ENCODE data around the gene NR1I3.
"Not testable (repeated sequence)": the region's sequence is repeated elsewhere in the genome, so short reads cannot be mapped to it uniquely, and the experiment has no call there.

The NR1I3 gene

GRCh38 chr1:161251579-161251978, 13.6 kb upstream of the NR1I3 start:
- no peak overlapping the region for H3K4me3 ChIP-seq (ENCODE audit: low read depth, low read length)

DNA sequence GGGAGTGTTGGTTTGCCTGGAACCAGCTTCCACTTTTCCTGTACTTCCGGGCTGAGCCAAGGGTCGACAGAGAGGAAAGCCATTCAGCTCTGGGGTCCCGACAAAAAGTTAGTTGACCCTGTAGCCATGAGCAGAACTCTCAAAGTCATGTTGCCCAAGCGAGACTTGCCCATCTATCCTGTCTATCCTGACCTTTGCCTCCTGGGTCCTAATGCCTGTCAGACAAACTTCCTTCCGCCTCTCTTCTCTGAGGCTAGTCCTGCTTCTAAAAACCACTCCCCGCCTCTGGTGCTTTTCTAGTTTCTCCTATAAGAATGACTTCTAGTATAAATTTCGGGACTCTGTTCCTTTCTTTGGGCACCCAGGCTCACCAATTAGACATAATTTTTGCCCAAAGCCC, 12.8 kb upstream of the NR1I3 start:
- no peak overlapping the region for H3K4me3 ChIP-seq (ENCODE audit: low read depth, low read length)

DNA sequence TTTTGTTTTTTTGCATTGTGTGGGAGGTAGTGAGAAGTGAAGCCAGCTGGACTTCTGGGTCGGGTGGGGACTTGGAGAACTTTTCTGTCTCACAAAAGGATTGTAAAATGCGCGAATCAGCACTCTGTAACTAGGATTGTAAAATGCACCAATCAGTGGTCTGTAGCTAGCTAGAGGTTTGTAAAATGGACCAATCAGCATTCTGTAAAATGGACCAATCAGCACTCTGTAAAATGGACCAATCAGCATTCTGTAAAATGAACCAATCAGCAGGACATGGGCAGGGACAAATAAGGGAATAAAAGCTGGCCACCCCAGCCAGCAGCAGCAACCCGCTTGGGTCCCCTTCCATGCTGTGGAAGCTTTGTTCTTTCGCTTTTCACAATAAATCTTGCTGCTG, 12.1 kb upstream of the NR1I3 start:
- not testable (repeated sequence) for H3K4me3 ChIP-seq (ENCODE audit: low read depth, low read length)

- no peak overlapping the region for H3K4me3 ChIP-seq (ENCODE audit: low read depth, low read length)
Observed at GRCh38 chr1:161244888-161245287, 6.9 kb upstream of the NR1I3 start.

GRCh38 chr1:161242313-161242712, 4.3 kb upstream of the NR1I3 start:
- H3K4me3 ChIP-seq (ENCODE audit: low read depth, low read length), result no peak overlapping the region

DNA sequence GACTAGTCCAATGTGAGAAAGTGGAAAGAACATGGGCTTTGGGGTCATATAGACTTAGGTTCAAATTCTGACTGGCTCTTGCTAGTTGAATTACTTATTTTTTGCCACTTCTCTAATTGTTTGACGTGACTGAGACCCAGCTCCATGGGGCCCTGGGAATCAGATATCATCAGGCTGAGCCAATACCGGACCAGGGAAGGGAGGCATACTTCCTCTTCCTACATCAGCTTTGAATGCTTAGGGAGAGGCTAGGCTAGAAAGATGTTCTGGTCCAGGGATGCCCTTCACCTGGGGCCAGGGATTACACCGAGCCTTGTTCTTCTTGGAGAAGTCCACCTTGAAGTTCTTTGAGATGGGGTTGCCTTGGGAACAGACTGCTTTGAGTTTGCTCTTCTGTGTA, 3.7 kb upstream of the NR1I3 start:
- H3K4me3 ChIP-seq (ENCODE audit: low read depth, low read length), result no peak overlapping the region

GRCh38 chr1:161235957-161236775, 1.8 kb downstream of the NR1I3 start:
- H3K4me3 ChIP-seq (ENCODE audit: low read depth, low read length), result no peak overlapping the region

DNA sequence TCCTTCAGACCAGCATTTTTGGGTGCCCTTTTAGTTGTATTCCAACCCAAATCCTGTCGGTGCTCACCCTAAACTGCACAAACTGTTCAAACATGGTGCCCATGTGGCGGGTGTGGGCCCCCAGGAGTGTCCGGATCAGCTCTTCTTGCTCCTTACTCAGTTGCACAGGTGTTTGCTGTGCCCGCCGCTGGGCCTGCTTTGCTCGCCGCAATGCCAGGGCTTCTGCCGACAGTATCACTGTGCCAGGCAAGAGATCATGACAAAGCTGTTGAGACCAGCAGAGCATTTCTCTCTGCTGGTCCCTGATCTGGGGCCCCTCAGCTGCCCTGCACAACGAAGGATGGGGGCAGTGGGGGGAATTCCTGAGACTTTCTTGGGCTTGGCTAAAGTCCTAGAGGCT, 4.9 kb downstream of the NR1I3 start:
- no peak overlapping the region for H3K4me3 ChIP-seq (ENCODE audit: low read depth, low read length)

- H3K4me3 ChIP-seq (ENCODE audit: low read depth, low read length), result no peak overlapping the region
Observed at GRCh38 chr1:161230762-161231161, 7.2 kb downstream of the NR1I3 start.

DNA sequence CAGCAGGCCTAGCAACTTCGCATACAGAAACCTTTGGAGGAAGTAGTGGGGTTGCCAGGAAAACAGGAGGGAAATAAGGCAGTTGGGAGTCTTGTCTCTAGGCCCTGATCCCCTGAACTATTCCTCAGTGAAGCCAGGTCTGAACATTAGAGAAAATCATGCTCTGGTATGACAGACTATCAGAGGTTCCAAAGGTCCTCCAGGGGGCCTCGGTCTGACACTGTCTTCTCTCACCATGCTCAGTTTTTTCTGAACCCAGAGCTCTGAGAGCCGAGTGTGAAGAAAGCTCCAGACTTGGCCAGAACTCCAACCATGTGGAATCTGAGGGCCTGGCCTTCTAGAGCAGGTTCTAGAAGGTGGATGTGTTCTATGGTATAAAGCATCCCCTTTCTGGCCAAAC, 8.1 kb downstream of the NR1I3 start:
- no peak overlapping the region for H3K4me3 ChIP-seq (ENCODE audit: low read depth, low read length)

DNA sequence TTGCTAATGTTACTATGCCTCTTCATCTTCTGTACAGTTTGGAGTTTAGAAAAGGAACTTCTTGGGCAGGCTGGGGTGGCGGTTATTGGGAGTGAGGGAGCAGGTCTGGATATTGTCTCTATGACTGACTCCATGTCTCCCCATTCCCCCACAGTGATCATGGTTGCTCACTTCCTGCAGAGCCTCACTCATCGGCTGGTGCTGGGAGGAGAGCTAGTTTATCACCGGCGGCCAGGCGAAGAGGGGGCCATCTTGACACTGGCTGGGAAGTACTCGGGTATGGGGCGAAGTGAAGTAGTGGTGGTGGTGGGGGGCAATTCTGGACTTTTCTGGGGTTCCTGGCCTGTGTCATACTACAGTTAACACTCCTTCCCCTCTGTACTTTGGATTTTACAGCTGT, 10.0 kb downstream of the NR1I3 start:
- H3K4me3 ChIP-seq (ENCODE audit: low read depth, low read length), result no peak overlapping the region

GRCh38 chr1:161227196-161227871, 10.7 kb downstream of the NR1I3 start:
- no peak overlapping the region for H3K4me3 ChIP-seq (ENCODE audit: low read depth, low read length)

- H3K4me3 ChIP-seq (ENCODE audit: low read depth, low read length), result peak overlapping the region; percentile 87
Observed at GRCh38 chr1:161226759-161227158, 11.2 kb downstream of the NR1I3 start.

GRCh38 chr1:161226320-161226711, 11.7 kb downstream of the NR1I3 start:
- peak overlapping the region; percentile 87 for H3K4me3 ChIP-seq (ENCODE audit: low read depth, low read length)

- peak within 1 kb of the TSS; percentile 87 for H3K4me3 ChIP-seq (ENCODE audit: low read depth, low read length)
Observed at GRCh38 chr1:161225534-161226319, 12.3 kb downstream of the NR1I3 start, which contains the start of gene TOMM40L. Gene TOMM40L (plus strand): TSS chr1:161226060. CDS start chr1:161226490, 430 bp downstream.

DNA sequence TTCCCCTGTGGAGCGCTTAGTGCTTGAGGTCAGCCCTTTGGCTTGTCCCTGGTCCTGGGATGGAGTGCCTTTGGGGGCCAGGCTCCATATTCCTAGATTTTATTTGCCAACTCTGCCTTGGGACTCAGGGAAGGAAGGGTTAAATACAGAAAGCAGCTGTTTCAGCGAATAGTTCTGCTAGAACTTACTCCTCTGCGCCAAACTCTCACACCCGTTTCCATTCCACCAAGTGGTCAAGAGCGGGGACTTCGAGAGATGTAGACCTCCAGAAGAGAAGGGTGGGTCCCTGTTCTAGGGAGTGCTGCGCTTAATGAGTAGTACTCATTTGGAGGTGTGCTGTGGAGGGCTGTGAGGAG, 12.8 kb downstream of the NR1I3 start:
- no peak overlapping the region for H3K4me3 ChIP-seq (ENCODE audit: low read depth, low read length)

- not testable (repeated sequence) for H3K4me3 ChIP-seq (ENCODE audit: low read depth, low read length)
Observed at GRCh38 chr1:161224695-161225087, 13.3 kb downstream of the NR1I3 start.

- no peak overlapping the region for H3K4me3 ChIP-seq (ENCODE audit: low read depth, low read length)
Observed at GRCh38 chr1:161223805-161224694, 14.0 kb downstream of the NR1I3 start.

DNA sequence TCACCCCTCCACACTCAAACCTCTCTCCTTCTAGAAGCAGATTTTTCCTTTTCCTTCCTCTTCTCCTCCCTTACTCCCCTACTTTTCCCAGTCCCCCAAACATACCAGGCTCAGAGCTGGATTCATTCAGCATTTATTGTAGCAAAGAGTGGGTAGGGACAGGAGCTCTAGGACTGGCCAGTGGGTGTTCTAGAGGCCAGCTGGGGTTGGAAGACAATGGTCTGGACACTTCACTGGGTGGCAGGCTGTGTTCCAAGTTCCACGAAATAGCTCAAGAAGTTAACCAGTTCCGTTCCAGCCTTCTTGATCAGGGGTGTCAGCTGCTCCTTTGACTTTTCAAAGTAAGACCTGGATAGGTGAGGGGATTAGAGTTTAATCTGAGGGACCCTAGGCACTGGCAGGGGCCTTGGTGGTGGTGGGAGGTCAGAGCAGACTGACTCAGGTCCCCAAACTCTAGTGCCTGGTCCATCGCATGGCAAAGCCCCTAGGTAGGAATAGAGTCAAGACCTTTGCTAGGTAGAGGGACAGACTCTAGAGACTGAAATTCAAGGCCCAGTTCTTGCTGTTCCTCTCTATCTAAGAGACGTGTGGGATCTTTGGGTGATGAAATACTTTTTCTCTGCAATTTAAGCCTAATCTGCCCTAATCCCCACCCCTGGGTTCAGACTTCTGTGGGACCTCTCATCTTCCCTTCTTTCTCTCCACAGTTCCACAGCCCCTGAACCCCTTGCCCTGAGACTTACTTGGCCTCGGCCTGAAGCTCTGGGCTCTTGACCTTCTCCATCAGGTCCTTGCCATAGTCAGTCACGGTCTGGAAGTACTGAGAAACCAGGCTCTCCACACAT, 15.6 kb downstream of the NR1I3 start:
- no peak overlapping the region for H3K4me3 ChIP-seq (ENCODE audit: low read depth, low read length)

DNA sequence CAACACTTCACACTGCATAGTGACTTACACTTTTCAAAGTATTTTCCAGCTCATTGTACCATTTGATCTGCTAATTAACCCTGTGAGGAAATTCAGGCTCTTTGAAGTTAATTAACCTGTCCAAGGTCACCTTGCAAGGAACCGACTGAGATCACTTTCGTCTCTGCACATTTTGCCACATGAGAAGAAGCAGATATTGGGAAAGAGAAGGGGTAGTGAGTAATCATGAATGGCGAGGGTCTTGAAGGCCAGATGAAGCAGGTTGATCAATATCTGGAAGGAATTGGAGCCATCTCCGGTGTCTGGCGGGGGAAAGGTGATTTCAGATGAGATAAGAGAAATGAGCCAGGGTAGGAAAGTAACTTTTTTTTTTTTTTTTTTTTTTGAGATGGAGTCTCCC, 18.0 kb downstream of the NR1I3 start:
- H3K4me3 ChIP-seq (ENCODE audit: low read depth, low read length), result no peak overlapping the region
